Astrocyte (in vitro differentiated cells and primary cell): ENCODE measurements around the gene WDR45.

Source experiments
- EZH2 ChIP-seq: IDR thresholded peaks from 2 replicates; pipeline ENCODE4 v1.6.1; 2012; ENCODE audit warnings: mild to moderate bottlenecking, low read length, inconsistent platforms; ENCODE audit not compliant: insufficient read depth
- TF ChIP-seq, protein P1 (sequence below): IDR thresholded peaks from 2 replicates; pipeline ENCODE4 v1.5.1; 2011; ENCODE audit warnings: low read depth, mild to moderate bottlenecking, inconsistent platforms, low read length, moderate library complexity; ENCODE audit not compliant: insufficient read depth

GRCh38 chrX:49117581-49117980 is 37.9 kb upstream of the WDR45 start:
- TF ChIP-seq, protein P1, sequence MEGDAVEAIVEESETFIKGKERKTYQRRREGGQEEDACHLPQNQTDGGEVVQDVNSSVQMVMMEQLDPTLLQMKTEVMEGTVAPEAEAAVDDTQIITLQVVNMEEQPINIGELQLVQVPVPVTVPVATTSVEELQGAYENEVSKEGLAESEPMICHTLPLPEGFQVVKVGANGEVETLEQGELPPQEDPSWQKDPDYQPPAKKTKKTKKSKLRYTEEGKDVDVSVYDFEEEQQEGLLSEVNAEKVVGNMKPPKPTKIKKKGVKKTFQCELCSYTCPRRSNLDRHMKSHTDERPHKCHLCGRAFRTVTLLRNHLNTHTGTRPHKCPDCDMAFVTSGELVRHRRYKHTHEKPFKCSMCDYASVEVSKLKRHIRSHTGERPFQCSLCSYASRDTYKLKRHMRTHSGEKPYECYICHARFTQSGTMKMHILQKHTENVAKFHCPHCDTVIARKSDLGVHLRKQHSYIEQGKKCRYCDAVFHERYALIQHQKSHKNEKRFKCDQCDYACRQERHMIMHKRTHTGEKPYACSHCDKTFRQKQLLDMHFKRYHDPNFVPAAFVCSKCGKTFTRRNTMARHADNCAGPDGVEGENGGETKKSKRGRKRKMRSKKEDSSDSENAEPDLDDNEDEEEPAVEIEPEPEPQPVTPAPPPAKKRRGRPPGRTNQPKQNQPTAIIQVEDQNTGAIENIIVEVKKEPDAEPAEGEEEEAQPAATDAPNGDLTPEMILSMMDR, result no peak
- no peak for TF ChIP-seq EZH2
